ENCODE results near the gene WNT8A.
"Not testable (repeated sequence)": the region's sequence is repeated elsewhere in the genome, so short reads cannot be mapped to it uniquely, and the experiment has no call there.

WNT8A gene

GRCh38 chr5:138083702-138084101 lies at the start of gene WNT8A:
Gene WNT8A (plus strand): TSS chr5:138084033. CDS start chr5:138084128, 95 bp downstream.
- DNase-seq (ENCODE audit: low spot score): no peak

- peak; percentile 61 for DNase-seq (ENCODE audit: low spot score)
These were observed 48.0 kb upstream of the WNT8A start for GRCh38 chr5:138035605-138036537.

GRCh38 chr5:138037271-138037670 lies 46.6 kb upstream of the WNT8A start:
- DNase-seq (ENCODE audit: low spot score): no peak

- DNase-seq (ENCODE audit: low spot score): no peak
These were observed 45.8 kb upstream of the WNT8A start for GRCh38 chr5:138037907-138038633.

GRCh38 chr5:138038826-138039225 lies 45.0 kb upstream of the WNT8A start:
- no peak for DNase-seq (ENCODE audit: low spot score)

- not testable (repeated sequence) for DNase-seq (ENCODE audit: low spot score)
These were observed 38.5 kb upstream of the WNT8A start for GRCh38 chr5:138045283-138045682.

GRCh38 chr5:138051441-138052296 lies 32.2 kb upstream of the WNT8A start:
- DNase-seq (ENCODE audit: low spot score): no peak

GRCh38 chr5:138052718-138053117 lies 31.1 kb upstream of the WNT8A start:
- not testable (repeated sequence) for DNase-seq (ENCODE audit: low spot score)

- no peak for DNase-seq (ENCODE audit: low spot score)
These were observed 30.3 kb upstream of the WNT8A start for GRCh38 chr5:138053554-138053953.

- no peak for DNase-seq (ENCODE audit: low spot score)
These were observed 29.6 kb upstream of the WNT8A start for GRCh38 chr5:138054206-138054605.

GRCh38 chr5:138054847-138055558 lies 28.8 kb upstream of the WNT8A start:
- no peak for DNase-seq (ENCODE audit: low spot score)

- no peak for DNase-seq (ENCODE audit: low spot score)
These were observed 19.3 kb upstream of the WNT8A start for GRCh38 chr5:138064526-138064925.

- DNase-seq (ENCODE audit: low spot score): peak; percentile 32
These were observed 18.7 kb upstream of the WNT8A start for GRCh38 chr5:138065102-138065501.

GRCh38 chr5:138067945-138068344 lies 15.9 kb upstream of the WNT8A start:
- DNase-seq (ENCODE audit: low spot score): no peak

GRCh38 chr5:138068742-138069600 lies 14.9 kb upstream of the WNT8A start:
- peak; percentile 74 for DNase-seq (ENCODE audit: low spot score)

GRCh38 chr5:138070026-138070425 lies 13.8 kb upstream of the WNT8A start:
- not testable (repeated sequence) for DNase-seq (ENCODE audit: low spot score)

- peak; percentile 77 for DNase-seq (ENCODE audit: low spot score)
These were observed 6.7 kb upstream of the WNT8A start for GRCh38 chr5:138077064-138077696.

- DNase-seq (ENCODE audit: low spot score): no peak
These were observed 5.7 kb upstream of the WNT8A start for GRCh38 chr5:138078006-138078643.

GRCh38 chr5:138082033-138082432 lies 1.8 kb upstream of the WNT8A start:
- no peak for DNase-seq (ENCODE audit: low spot score)
